GM12874 (cell line): ENCODE measurements around the gene VSTM2L.

Source experiments
- TF ChIP-seq, protein P1 (sequence below): IDR thresholded peaks from 2 replicates; pipeline ENCODE4 v1.5.1; 2011; ENCODE audit warnings: low read depth, mild to moderate bottlenecking, control low read depth, low read length, moderate library complexity; ENCODE audit not compliant: insufficient read depth

The VSTM2L gene

GRCh38 chr20:37958856-37959520 lies 56.1 kb downstream of the VSTM2L start:
- TF ChIP-seq, protein P1, sequence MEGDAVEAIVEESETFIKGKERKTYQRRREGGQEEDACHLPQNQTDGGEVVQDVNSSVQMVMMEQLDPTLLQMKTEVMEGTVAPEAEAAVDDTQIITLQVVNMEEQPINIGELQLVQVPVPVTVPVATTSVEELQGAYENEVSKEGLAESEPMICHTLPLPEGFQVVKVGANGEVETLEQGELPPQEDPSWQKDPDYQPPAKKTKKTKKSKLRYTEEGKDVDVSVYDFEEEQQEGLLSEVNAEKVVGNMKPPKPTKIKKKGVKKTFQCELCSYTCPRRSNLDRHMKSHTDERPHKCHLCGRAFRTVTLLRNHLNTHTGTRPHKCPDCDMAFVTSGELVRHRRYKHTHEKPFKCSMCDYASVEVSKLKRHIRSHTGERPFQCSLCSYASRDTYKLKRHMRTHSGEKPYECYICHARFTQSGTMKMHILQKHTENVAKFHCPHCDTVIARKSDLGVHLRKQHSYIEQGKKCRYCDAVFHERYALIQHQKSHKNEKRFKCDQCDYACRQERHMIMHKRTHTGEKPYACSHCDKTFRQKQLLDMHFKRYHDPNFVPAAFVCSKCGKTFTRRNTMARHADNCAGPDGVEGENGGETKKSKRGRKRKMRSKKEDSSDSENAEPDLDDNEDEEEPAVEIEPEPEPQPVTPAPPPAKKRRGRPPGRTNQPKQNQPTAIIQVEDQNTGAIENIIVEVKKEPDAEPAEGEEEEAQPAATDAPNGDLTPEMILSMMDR = no peak

GRCh38 chr20:37961066-37961465 lies 58.1 kb downstream of the VSTM2L start:
- TF ChIP-seq, protein P1 = no peak

GRCh38 chr20:37968841-37969401 lies 66.0 kb downstream of the VSTM2L start:
- TF ChIP-seq, protein P1 = no peak

- TF ChIP-seq, protein P1 = no peak
Measured at GRCh38 chr20:37969949-37970855, 67.3 kb downstream of the VSTM2L start.

- TF ChIP-seq, protein P1 = no peak
Measured at GRCh38 chr20:37970856-37971245, 67.9 kb downstream of the VSTM2L start.

- TF ChIP-seq, protein P1 = no peak
Measured at GRCh38 chr20:37971561-37972127, 68.7 kb downstream of the VSTM2L start.

DNA sequence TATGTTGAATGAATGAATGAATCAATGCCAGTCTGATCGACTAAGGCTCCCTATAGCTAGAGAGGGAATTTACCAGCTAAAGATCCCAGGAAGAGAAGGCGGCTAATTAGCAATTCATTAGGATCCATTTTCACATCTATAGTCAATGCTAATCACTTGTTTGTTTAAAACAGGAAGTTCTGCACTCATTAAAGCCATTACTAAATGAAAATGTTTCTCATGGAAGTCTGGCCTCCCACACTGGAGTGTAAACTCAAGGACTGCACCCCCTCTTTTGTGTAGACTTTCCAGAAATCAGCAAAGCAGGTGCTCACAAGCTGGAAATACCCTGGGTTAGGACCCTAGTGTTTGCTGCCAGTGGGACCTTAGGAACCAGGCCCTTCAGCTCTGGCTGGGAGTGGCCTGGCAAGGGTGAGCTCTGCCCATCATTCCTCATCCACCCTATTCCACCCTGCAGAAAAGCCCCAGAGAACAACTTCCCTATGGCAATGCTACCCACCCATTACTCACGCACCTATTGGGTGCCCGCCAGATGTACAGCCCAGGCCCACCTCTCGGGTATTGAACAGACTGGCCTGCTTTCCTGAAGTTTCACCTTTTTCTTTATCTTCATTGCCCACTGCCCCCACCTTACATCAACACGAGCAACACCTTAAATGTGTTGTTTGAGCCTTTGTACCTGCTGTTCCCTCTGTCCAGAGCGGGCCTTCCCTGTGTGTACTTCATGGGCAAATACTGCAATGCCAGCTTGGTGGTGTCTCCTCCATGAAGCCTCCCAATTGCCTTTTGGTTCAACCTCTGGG lies 69.5 kb downstream of the VSTM2L start:
- TF ChIP-seq, protein P1 = no peak
